ENCODE results near the gene HMGN1.
"Not testable (repeated sequence)": the region's sequence is repeated elsewhere in the genome, so short reads cannot be mapped to it uniquely, and the experiment has no call there.

Gene HMGN1

GRCh38 chr21:39348355-39349210 lies at the start of gene HMGN1:
Gene HMGN1 (minus strand): TSS chr21:39349088. CDS start chr21:39348917, 171 bp downstream.
- intact Hi-C loops (cut with DNase I), result loop anchor here (1.0 to 2.0 kb wide), 2 partner anchors 36 to 40 kb away; partner anchors contain the start of gene BRWD1
- DNase-seq, result peak; percentile 63 to 95 (median 78)

GRCh38 chr21:39397646-39398385 lies 48.9 kb upstream of the HMGN1 start:
- intact Hi-C loops (cut with DNase I), result no loop called here
- DNase-seq, result no peak

- intact Hi-C loops (cut with DNase I), result no loop called here
- no peak for DNase-seq
Measured at GRCh38 chr21:39392981-39393380, 44.1 kb upstream of the HMGN1 start.

GRCh38 chr21:39390212-39390765 lies 41.4 kb upstream of the HMGN1 start:
- DNase-seq, result no peak
- intact Hi-C loops (cut with DNase I), result no loop called here

GRCh38 chr21:39388811-39389155 lies 39.9 kb upstream of the HMGN1 start:
- DNase-seq, result no peak
- intact Hi-C loops (cut with DNase I), result loop anchor here (1.0 to 5.0 kb wide), 4 partner anchors 39 to 654 kb away; partner anchors contain the start of genes HMGN1, LCA5L and PSMG1

- DNase-seq, result peak; percentile 81 to 98 (median 94)
- intact Hi-C loops (cut with DNase I), result loop anchor here (1.0 to 5.0 kb wide), 4 partner anchors 39 to 653 kb away; partner anchors contain the start of genes HMGN1, LCA5L and PSMG1
Measured at GRCh38 chr21:39388038-39388810, 39.3 kb upstream of the HMGN1 start.

- peak; percentile 82 to 99 (median 92) for DNase-seq
- intact Hi-C loops (cut with DNase I), result loop anchor here (1.0 to 5.0 kb wide), 5 partner anchors 38 to 653 kb away; partner anchors contain the start of genes BRWD1, HMGN1, LCA5L and PSMG1
Measured at GRCh38 chr21:39387461-39388037, 38.7 kb upstream of the HMGN1 start.

- intact Hi-C loops (cut with DNase I), result loop anchor here (1.0 to 5.0 kb wide), 3 partner anchors 60 to 205 kb away; partner anchors contain the start of genes BRWD1, LCA5L and PSMG1
- DNase-seq, result no peak
Measured at GRCh38 chr21:39386899-39387298, 38.0 kb upstream of the HMGN1 start.

- intact Hi-C loops (cut with DNase I), result loop anchor here (5.0 kb wide), 2 partner anchors 61 to 204 kb away; partner anchors contain the start of genes LCA5L and PSMG1
- DNase-seq, result peak; percentile 33 to 94 (median 63)
Measured at GRCh38 chr21:39386194-39386593, 37.3 kb upstream of the HMGN1 start.

- peak; percentile 73 to 97 (median 82) for DNase-seq
- intact Hi-C loops (cut with DNase I), result loop anchor here (5.0 kb wide), 2 partner anchors 62 to 203 kb away; partner anchors contain the start of genes LCA5L and PSMG1
Measured at GRCh38 chr21:39385299-39386145, 36.6 kb upstream of the HMGN1 start.

GRCh38 chr21:39384674-39385298 lies 35.9 kb upstream of the HMGN1 start:
- no peak for DNase-seq
- intact Hi-C loops (cut with DNase I), result loop anchor here (5.0 kb wide), 2 partner anchors 63 to 202 kb away; partner anchors contain the start of genes LCA5L and PSMG1

- intact Hi-C loops (cut with DNase I); DNase-seq: not testable (repeated sequence)
Measured at GRCh38 chr21:39382096-39382495, 33.2 kb upstream of the HMGN1 start.

- peak in 2 of 10 donors; percentile 20 to 83 for DNase-seq
- intact Hi-C loops (cut with DNase I), result no loop called here
Measured at GRCh38 chr21:39381009-39381408, 32.1 kb upstream of the HMGN1 start.

- peak; percentile 85 to 99 (median 90) for DNase-seq
- intact Hi-C loops (cut with DNase I), result no loop called here
Measured at GRCh38 chr21:39379986-39380891, 31.4 kb upstream of the HMGN1 start.

GRCh38 chr21:39377444-39378050 lies 28.7 kb upstream of the HMGN1 start:
- intact Hi-C loops (cut with DNase I), result no loop called here
- DNase-seq, result no peak

GRCh38 chr21:39375446-39375845 lies 26.6 kb upstream of the HMGN1 start:
- intact Hi-C loops (cut with DNase I), result no loop called here
- DNase-seq, result peak in 1 of 10 donors; percentile 9
